ENCODE results near the gene ALPI. TPM values are rescaled to one million over a fixed set of nuclear protein-coding genes. Genes with fewer than 3 reads are reported as not detected.

ALPI gene
- total RNA-seq, 4 donors from 2014 or later = 0.17 TPM; not detected in 3

DNA sequence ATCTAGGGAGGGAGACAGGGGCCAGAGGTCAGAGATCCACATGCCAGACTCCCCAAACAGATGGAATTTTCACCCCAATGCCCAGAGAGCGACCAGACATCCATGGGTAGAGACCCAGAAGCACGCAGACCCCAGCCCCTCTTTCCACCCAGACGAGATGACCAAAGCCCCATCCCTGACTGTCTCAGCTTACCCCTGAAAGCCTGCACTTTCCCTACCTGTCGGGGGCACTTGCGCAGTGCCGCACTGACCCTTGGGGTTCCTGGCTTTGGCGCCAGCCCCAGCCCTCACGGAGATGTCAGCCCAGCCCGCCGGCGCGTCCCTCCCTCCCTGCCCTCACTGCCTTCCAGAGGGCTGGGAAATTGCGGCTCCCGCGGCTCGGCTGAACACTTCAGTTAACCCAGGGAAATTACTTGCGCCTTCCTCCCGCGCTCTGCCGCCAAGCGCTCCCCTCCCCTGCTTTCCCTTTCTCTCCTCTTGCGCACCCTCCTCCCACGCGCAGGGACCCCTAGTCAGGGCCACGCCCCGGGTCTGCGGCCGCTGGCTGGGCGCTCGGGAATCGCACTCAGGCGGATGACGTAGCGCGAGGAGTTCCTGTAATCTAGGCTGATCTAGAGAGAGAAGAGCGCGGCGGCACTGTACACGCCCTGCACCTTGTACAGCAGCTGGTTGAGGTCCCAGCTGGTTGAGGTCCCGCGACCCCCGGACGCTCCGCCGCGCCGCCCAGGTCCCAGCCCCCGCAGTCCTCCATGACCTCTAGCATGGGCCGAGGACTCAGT lies 37.3 kb upstream of the ALPI start:
- Histone ChIP-seq H3K27ac (replicated peaks in 1 of 4) (no peak overlapping the region), H3K36me3 (no peaks in the 10 kb centered on the region), H3K9me3 (peaks cover 0 to 9% (median 8%) of the 10 kb centered on the region in 4 donors), H3K27me3 (peaks cover 0 to 90% (median 34%) of the 10 kb centered on the region in 4 donors), H3K4me3 (peak overlapping the region; percentile 39 to 52 (median 44)), H3K4me1 (peaks cover 18 to 32% (median 26%) of the 10 kb centered on the region in 4 donors)
- WGBS = 0% methylated on average over 15 of the region's 49 CpGs
- TF ChIP-seq EP300 (IDR thresholded peaks at IDR 0.05) (no peak), POLR2AphosphoS5 (IDR thresholded peaks at IDR 0.05) (no peak), POLR2A (IDR thresholded peaks at IDR 0.05; ENCODE audit: low read depth) (no peak)
- TF ChIP-seq, protein P1, sequence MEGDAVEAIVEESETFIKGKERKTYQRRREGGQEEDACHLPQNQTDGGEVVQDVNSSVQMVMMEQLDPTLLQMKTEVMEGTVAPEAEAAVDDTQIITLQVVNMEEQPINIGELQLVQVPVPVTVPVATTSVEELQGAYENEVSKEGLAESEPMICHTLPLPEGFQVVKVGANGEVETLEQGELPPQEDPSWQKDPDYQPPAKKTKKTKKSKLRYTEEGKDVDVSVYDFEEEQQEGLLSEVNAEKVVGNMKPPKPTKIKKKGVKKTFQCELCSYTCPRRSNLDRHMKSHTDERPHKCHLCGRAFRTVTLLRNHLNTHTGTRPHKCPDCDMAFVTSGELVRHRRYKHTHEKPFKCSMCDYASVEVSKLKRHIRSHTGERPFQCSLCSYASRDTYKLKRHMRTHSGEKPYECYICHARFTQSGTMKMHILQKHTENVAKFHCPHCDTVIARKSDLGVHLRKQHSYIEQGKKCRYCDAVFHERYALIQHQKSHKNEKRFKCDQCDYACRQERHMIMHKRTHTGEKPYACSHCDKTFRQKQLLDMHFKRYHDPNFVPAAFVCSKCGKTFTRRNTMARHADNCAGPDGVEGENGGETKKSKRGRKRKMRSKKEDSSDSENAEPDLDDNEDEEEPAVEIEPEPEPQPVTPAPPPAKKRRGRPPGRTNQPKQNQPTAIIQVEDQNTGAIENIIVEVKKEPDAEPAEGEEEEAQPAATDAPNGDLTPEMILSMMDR (IDR thresholded peaks at IDR 0.05) = no peak
- intact Hi-C loops (cut with DNase I) = no loop called here
- no peak for DNase-seq (ENCODE audit: extremely low spot score)

DNA sequence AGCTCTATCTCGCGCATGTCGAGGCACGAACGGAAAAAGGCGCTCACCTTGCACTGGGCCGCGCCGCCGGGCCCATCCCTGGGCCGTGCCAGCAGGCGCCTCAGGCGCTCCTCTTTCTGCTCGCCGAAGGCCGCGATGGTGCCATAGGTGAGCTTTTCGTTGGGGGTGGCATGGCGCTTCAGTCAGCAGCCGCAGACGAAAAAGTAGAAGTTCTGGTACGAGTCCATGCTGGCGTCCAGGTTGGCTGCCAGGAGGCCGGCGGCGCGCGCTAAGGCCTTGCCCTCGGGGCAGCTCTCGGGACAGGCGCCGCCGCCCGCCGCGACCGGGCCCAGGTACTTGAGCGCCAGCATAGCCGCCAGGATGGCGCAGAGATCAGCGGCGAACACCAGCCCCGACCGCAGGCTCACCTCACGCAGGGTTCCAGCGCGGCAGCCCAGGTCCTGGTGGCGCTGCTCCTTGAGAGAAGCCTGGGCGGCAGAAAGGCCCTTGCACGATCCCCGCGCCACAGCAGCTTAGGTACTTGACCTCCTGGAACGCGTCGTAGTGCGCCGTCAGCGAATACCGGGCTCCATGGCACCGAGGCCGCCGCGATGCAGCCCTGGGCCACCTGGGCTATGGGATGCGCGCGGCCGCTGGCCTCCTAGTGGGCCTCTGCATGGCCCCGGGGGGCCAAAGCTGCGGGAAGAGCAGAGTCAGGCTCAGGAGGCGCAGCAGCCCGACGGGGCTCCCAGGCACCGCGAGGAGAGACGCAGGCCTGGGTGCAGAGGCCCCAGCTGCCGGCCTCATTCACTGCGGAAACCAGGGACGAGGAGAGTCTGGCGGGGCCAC lies 36.5 kb upstream of the ALPI start:
- Histone ChIP-seq H3K4me1 (peaks cover 18 to 32% (median 26%) of the 10 kb centered on the region in 4 donors), H3K27ac (replicated peaks in 1 of 4) (no peak overlapping the region), H3K27me3 (peaks cover 0 to 97% (median 34%) of the 10 kb centered on the region in 4 donors), H3K4me3 (peak overlapping the region; percentile 39 to 52 (median 44)), H3K36me3 (no peaks in the 10 kb centered on the region), H3K9me3 (peaks cover 0 to 9% (median 8%) of the 10 kb centered on the region in 4 donors)
- 4% methylated on average over 9 of the region's 79 CpGs for WGBS
- TF ChIP-seq EP300 (IDR thresholded peaks at IDR 0.05) (no peak), POLR2AphosphoS5 (IDR thresholded peaks at IDR 0.05) (no peak), POLR2A (IDR thresholded peaks at IDR 0.05; ENCODE audit: low read depth) (no peak)
- TF ChIP-seq, protein P1 (IDR thresholded peaks at IDR 0.05) = no peak
- no peak for DNase-seq (ENCODE audit: extremely low spot score)
- intact Hi-C loops (cut with DNase I) = no loop called here

DNA sequence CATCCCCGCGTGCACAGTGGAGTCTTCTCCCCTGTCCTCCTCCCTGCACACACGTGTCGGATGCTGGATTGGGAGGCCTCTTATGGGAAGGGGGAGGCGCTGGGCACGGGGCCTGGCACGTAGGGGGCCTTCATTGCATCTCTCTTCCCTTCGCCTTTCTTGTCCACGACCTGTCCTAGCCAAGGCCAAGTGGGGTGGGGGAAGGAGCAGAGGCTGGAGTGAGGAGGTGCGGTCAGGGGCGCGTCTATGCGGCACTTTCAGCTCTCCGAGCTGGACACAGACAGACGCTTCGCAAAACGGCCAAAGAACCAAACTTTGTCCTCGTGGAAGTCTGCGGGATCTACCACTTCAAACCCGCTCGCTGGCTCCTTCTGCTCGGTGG lies 35.9 kb upstream of the ALPI start:
- H3K27ac ChIP-seq (replicated peaks in 1 of 4) = no peak overlapping the region
- intact Hi-C loops (cut with DNase I) = no loop called here
- no peaks in the 10 kb centered on the region for H3K36me3 ChIP-seq
- WGBS = 4% methylated on average over 22 of the region's 22 CpGs
- peaks cover 0 to 95% (median 34%) of the 10 kb centered on the region in 4 donors for H3K27me3 ChIP-seq
- H3K9me3 ChIP-seq = peaks cover 0 to 9% (median 8%) of the 10 kb centered on the region in 4 donors
- H3K4me1 ChIP-seq = peaks cover 18 to 32% (median 26%) of the 10 kb centered on the region in 4 donors
- H3K4me3 ChIP-seq = no peak overlapping the region
- no peak for DNase-seq (ENCODE audit: extremely low spot score)
- TF ChIP-seq EP300 (IDR thresholded peaks at IDR 0.05) = no peak
- TF ChIP-seq POLR2AphosphoS5 (IDR thresholded peaks at IDR 0.05) = no peak
- TF ChIP-seq POLR2A (IDR thresholded peaks at IDR 0.05; ENCODE audit: low read depth) = no peak
- TF ChIP-seq, protein P1 (IDR thresholded peaks at IDR 0.05) = no peak

DNA sequence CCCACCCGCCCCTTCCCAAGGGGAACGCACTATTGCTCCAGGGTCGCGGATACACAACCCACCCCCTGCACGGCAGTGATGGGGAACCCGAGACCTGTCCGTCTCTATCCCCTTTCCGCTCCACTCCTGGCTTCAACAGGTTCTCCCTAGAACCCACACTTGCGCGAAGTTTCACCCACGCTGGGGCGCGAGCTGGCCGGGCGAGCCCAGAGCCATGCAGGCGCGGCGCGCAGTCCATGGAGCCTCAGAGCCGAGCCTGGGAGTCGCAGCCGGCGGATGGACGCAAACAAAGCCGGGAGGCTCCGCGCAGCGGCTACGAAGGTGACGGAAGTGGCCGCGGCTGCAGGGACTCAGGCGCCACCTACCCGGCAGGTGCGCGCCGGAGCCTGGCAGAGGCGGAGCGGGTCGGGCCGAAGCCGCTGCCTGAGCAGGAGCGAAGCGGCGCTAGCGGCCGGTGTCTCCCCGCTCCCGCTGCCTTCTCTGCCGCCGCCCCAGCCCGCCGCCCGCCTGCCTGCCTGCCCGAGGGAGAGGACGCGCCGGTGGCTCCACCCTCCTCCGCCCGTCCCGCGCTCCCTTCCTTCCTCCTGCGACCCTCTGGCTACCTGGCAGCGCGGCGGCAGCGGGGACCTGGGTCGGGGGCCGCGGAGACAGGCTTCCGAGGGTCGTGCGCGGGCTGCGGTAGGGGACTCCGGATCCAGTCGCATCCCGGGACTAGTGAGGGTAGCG lies 35.3 kb upstream of the ALPI start:
- DNase-seq (ENCODE audit: extremely low spot score) = no peak
- intact Hi-C loops (cut with DNase I) = no loop called here
- Histone ChIP-seq H3K36me3 (no peaks in the 10 kb centered on the region), H3K4me1 (peaks cover 18 to 32% (median 26%) of the 10 kb centered on the region in 4 donors), H3K27me3 (peaks cover 0 to 89% (median 34%) of the 10 kb centered on the region in 4 donors), H3K4me3 (peak overlapping the region in 2 of 4 donors; percentile 18 to 27), H3K9me3 (peaks cover 0 to 9% (median 8%) of the 10 kb centered on the region in 4 donors), H3K27ac (replicated peaks in 1 of 4) (no peak overlapping the region)
- TF ChIP-seq POLR2A (IDR thresholded peaks at IDR 0.05; ENCODE audit: low read depth) (no peak), EP300 (IDR thresholded peaks at IDR 0.05) (no peak), POLR2AphosphoS5 (IDR thresholded peaks at IDR 0.05) (no peak)
- TF ChIP-seq, protein P1 (IDR thresholded peaks at IDR 0.05) = no peak
- under 1% methylated on average over 40 of the region's 79 CpGs for WGBS

All from esophagus muscularis mucosa (tissue), 4 donors.